Testis (tissue), 3 donors: ENCODE measurements around the gene ZXDC. TPM values are rescaled to one million over a fixed set of nuclear protein-coding genes. Genes with fewer than 3 reads are reported as not detected.

Experiments used
- DNase-seq: peaks from one replicate; pipeline ENCODE4 v3.0.0-alpha.2; 2019
- H3K27ac ChIP-seq, 2 donors: fragments of 200-600 bp; sonication (generic); one replicate each; pipeline ENCODE4 v1.5.1; 2019
- H3K27me3 ChIP-seq: fragments of 200-600 bp; sonication (generic); one replicate; pipeline ENCODE4 v1.5.1; 2019
- H3K36me3 ChIP-seq: fragments of 200-600 bp; sonication (generic); one replicate; pipeline ENCODE4 v1.5.1; 2017; ENCODE audit warnings: low read depth; ENCODE audit errors: missing control alignments
- H3K4me1 ChIP-seq: fragments of 200-600 bp; sonication (generic); one replicate; pipeline ENCODE4 v1.5.1; 2019
- H3K4me3 ChIP-seq, 2 donors: fragments of 200-600 bp; sonication (generic); one replicate each; pipeline ENCODE4 v1.5.1; 2017 to 2019
- H3K9me3 ChIP-seq: fragments of 200-600 bp; sonication (generic); one replicate; pipeline ENCODE4 v1.5.1; 2017
- POLR2A ChIP-seq: fragments of 450-650 bp; IDR thresholded peaks from one replicate; pipeline ENCODE4 v1.6.1; 2017; ENCODE audit warnings: antibody characterized with exemption, mild to moderate bottlenecking, moderate library complexity
- WGBS, 2 donors: methylation state at CpG; one replicate each; pipeline ENCODE4 v1.1.5; 2018; 5-methylcytosine and 5-hydroxymethylcytosine counted together
- intact Hi-C: fragments of 100-400 bp; cut with DNase I; formaldehyde crosslinking; loops from one replicate; pipeline ENCODE4 v1.15.1; 2023; ENCODE audit warnings: low total_unique reads
- polyA plus RNA-seq: library from polyadenylated mRNA; stranded (reverse); fragments of 350-450 nt; fragmentation: Illumina TruSeq; extraction: RNeasy Lipid Tissue Mini Kit (QIAGEN cat#74804); gene quantifications from one replicate; pipeline ENCODE4 v1.2.3, GENCODE V29; 2014; ENCODE audit warnings: low read depth, low replicate concordance; ENCODE audit not compliant: insufficient read depth
- total RNA-seq, 2 donors: library from RNA; depleted of rRNA; stranded (reverse); fragments of >200 nt; gene quantifications; one replicate each; pipeline ENCODE4 v1.2.3, GENCODE V29; 2016
- TF ChIP-seq, protein P1 (sequence below), 3 experiments: fragments of 450-650 bp in 2 of 3; fragments of 200-600 bp in 1 of 3; sonication (generic) in 1 of 3; IDR thresholded peaks; one replicate each; pipeline ENCODE4 v1.5.1; 2016 to 2019; ENCODE audit warnings: antibody characterized with exemption in 3 of 3, mild to moderate bottlenecking in 2 of 3, moderate library complexity in 1 of 3

The ZXDC gene
- total and polyA plus RNA-seq, 3 donors from 2014 or later = 25.6 to 80.3 (median 78.9) TPM

GRCh38 chr3:126523745-126524428 is 48.2 kb upstream of the ZXDC start, which contains the start of gene CHST13:
CHST13 (plus strand) TSS chr3:126524155; CDS start chr3:126524333, 178 bp downstream.
- TF ChIP-seq POLR2A = no peak
- TF ChIP-seq, protein P1, sequence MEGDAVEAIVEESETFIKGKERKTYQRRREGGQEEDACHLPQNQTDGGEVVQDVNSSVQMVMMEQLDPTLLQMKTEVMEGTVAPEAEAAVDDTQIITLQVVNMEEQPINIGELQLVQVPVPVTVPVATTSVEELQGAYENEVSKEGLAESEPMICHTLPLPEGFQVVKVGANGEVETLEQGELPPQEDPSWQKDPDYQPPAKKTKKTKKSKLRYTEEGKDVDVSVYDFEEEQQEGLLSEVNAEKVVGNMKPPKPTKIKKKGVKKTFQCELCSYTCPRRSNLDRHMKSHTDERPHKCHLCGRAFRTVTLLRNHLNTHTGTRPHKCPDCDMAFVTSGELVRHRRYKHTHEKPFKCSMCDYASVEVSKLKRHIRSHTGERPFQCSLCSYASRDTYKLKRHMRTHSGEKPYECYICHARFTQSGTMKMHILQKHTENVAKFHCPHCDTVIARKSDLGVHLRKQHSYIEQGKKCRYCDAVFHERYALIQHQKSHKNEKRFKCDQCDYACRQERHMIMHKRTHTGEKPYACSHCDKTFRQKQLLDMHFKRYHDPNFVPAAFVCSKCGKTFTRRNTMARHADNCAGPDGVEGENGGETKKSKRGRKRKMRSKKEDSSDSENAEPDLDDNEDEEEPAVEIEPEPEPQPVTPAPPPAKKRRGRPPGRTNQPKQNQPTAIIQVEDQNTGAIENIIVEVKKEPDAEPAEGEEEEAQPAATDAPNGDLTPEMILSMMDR (IDR thresholded peaks at IDR 0.05) = no peak
- WGBS, 2 donors = 4 to 16% methylated on average over 5 to 56 of the region's 56 CpGs
- Histone ChIP-seq H3K36me3 (no peaks in the 10 kb centered on the region), H3K9me3 (no peaks in the 10 kb centered on the region), H3K4me3 (peak within 1 kb of the TSS; percentile 39 to 55), H3K4me1 (peaks cover 8% of the 10 kb centered on the region), H3K27me3 (no peaks in the 10 kb centered on the region), H3K27ac (no peak within 1 kb of the TSS)
- DNase-seq = peak; percentile 60
- intact Hi-C loops = no loop called here

GRCh38 chr3:126522363-126522788 is 46.7 kb upstream of the ZXDC start:
- no peaks in the 10 kb centered on the region for H3K4me1 ChIP-seq
- intact Hi-C loops = no loop called here
- no peak overlapping the region for H3K27ac ChIP-seq
- H3K27me3 ChIP-seq = no peaks in the 10 kb centered on the region
- no peaks in the 10 kb centered on the region for H3K9me3 ChIP-seq
- no peak overlapping the region for H3K4me3 ChIP-seq
- H3K36me3 ChIP-seq = no peaks in the 10 kb centered on the region
- no peak for TF ChIP-seq POLR2A
- TF ChIP-seq, protein P1 (IDR thresholded peaks at IDR 0.05) = peak; percentile 85 to 100 (median 93)
- DNase-seq = peak; percentile 81
- 0 to 2% methylated on average over 6 of the region's 6 CpGs for WGBS, 2 donors

DNA sequence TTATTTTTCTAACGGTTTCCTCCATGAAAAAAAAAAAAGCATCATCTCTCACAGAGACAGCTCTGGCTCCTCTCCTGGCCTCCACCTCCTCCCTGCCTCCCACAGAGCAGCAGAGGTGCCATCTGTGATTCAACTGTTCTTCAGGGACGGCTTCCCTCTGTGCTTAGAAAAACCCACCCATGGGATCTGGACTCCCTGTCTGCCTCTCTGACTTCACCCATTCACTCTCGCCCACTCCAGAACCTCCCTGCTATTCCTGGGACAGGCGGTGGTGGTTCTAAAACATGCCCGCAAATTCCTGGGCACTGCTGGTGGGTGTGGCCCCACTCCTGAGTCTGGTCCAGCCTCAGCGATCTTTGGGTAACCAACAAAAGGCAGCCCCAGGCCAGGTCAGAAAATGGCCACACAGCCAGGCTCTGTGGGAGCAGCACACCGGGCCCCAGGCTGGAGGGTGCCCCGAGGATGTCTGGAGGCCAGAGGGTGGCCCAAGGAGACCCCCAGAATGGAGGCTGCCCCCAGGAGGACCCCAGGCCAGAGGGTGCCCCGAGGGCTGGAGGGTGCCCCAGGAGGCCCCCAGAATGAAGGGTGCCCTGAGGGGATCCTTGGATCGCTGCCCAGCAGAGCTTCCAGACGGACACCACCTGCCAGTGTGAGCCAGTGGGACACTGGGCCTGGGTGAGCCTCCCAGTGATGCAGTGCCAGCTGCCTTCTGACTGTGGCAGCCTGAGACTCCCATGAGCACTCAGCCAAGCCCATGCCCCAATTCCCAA is 45.6 kb upstream of the ZXDC start:
- Histone ChIP-seq H3K27ac (no peak overlapping the region), H3K27me3 (no peaks in the 10 kb centered on the region), H3K36me3 (no peaks in the 10 kb centered on the region), H3K4me1 (no peaks in the 10 kb centered on the region), H3K9me3 (no peaks in the 10 kb centered on the region), H3K4me3 (no peak overlapping the region)
- 81 to 83% methylated on average over 5 to 11 of the region's 11 CpGs for WGBS, 2 donors
- TF ChIP-seq, protein P1 (IDR thresholded peaks at IDR 0.05) = no peak
- no peak for TF ChIP-seq POLR2A
- intact Hi-C loops = no loop called here
- DNase-seq = no peak

DNA sequence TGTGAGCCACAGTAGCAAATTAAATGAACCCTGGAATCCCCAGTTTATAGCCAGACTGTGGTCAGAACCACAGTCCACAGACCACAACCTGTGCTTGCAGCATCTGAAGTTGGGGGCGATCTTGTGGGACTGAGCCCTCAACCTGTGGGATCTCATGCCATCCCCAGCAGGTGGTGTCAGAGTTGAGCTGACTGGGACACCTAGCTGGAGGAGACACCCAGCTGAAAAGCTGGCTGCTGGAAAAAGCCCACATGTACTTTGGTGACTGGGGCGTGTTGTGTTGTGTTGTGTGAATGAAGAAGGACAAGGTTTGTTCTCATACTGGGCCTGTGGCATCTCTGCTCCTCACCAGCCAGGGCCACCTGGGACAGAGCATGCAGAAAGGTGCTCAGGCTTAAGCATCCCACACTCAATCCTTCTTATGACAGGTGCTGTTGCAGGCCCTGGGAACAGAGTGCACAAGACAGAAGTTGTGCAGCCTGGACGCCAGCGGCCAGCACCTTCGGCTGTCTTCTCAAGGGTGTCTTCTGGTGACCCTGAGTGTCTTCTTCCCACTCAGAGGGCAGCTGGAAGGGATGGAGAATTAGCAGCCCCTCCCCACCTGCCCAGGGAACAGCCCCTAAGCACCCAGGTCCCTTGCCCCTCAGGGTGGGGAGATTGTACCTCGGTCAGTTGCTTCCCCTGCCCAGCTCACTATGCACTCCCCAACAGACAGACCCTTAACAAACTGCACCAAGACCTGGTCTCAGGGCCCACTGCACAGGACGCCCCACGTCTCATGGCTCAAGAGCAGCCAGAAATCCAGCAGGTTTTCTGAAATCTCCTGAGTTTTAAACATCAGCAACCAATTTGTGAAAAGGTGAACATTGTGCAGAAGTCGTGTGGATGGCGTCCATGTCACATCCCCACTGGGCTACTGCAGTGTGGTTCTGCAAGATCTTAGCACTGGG is 44.1 kb upstream of the ZXDC start:
- H3K27ac ChIP-seq = no peak overlapping the region
- H3K4me1 ChIP-seq = no peaks in the 10 kb centered on the region
- TF ChIP-seq, protein P1 (IDR thresholded peaks at IDR 0.05) = no peak
- no peak for TF ChIP-seq POLR2A
- WGBS, 2 donors = 94 to 97% methylated on average over 10 of the region's 10 CpGs
- no peaks in the 10 kb centered on the region for H3K36me3 ChIP-seq
- DNase-seq = no peak
- intact Hi-C loops = no loop called here
- H3K4me3 ChIP-seq = no peak overlapping the region
- no peaks in the 10 kb centered on the region for H3K27me3 ChIP-seq
- no peaks in the 10 kb centered on the region for H3K9me3 ChIP-seq
